ENCODE measurements around the gene GTSE1. TPM values are rescaled to one million over a fixed set of nuclear protein-coding genes. Genes with fewer than 3 reads are reported as not detected.

The GTSE1 gene
- polyA plus RNA-seq, 2 of the 4 experiments (the other 2 are of a cell fraction) = 11.5 to 25.7 TPM

GRCh38 chr22:46355996-46356471, 59.4 kb downstream of the GTSE1 start:
- H3K4me1 ChIP-seq = peaks cover 14% of the 10 kb centered on the region
- DNase-seq (ENCODE audit: low read depth in 1 of 2, low spot score in 1 of 2) (no peak), FAIRE-seq (no peak), ATAC-seq (peak; percentile 1 to 3; a peak in 2 of 6 replicates)
- no peak overlapping the region for H3K4me3 ChIP-seq
- no peak for TF ChIP-seq EP300 (IDR thresholded peaks at IDR 0.05)
- no peak for TF ChIP-seq BHLHE40 (IDR thresholded peaks at IDR 0.05; ENCODE audit: low read depth, low read length)
- TF ChIP-seq POLR2A (IDR thresholded peaks at IDR 0.05; ENCODE audit: low read length) = no peak
- no peak for TF ChIP-seq ZC3H11A (IDR thresholded peaks at IDR 0.05)
- no peak for TF ChIP-seq KDM5A (IDR thresholded peaks at IDR 0.05)
- TF ChIP-seq MYC (IDR thresholded peaks at IDR 0.05; ENCODE audit: borderline replicate concordance, low read length) = no peak
- ChIA-PET CTCF (interaction anchor here (0.6 to 11.9 kb wide), 21 partner anchors 9 to 361 kb away, joined by 3 to 184 read pairs (median 3); partner anchors contain the start of gene CELSR1), POLR2A (no interaction called here)
- no peak overlapping the region for H3K4me2 ChIP-seq
- H3K27ac ChIP-seq = peak overlapping the region in 1 of 2 experiments; percentile 76; a peak in 3 of 6 replicates
- no peaks in the 10 kb centered on the region for H3K9me3 ChIP-seq
- 90% methylated on average over 5 of the region's 12 CpGs for WGBS (ENCODE audit: missing lambda C conversion rate)

- FAIRE-seq (no peak), ATAC-seq (no peak), DNase-seq (ENCODE audit: low read depth in 1 of 2, low spot score in 1 of 2) (no peak)
- Histone ChIP-seq H3K9me3 (no peaks in the 10 kb centered on the region), H3K27ac (0 out of 6 replicates have a peak overlapping the region, but pooled peaks of 1 of the 2 experiments have one; percentile 76), H3K4me3 (no peak overlapping the region), H3K4me1 (peaks cover 14% of the 10 kb centered on the region), H3K4me2 (no peak overlapping the region)
- TF ChIP-seq CBX8 (IDR thresholded peaks at IDR 0.05) (no peak), NPAS2 (CRISPR knock-in tag; IDR thresholded peaks at IDR 0.05; ENCODE audit: borderline replicate concordance) (no peak), USF2 (IDR thresholded peaks at IDR 0.05) (no peak), SMC3 (IDR thresholded peaks at IDR 0.05) (no peak), FOSL2 (IDR thresholded peaks at IDR 0.05) (no peak), FOSL2 (CRISPR knock-in tag; IDR thresholded peaks at IDR 0.05) (no peak), JUNB (IDR thresholded peaks at IDR 0.05) (no peak), EP300 (IDR thresholded peaks at IDR 0.05) (no peak)
- CTCF ChIA-PET = interaction anchor here (0.6 to 11.9 kb wide), 17 partner anchors 8 to 362 kb away, joined by 3 to 184 read pairs (median 4); partner anchors contain the start of gene CELSR1
- 92% methylated on average over 10 of the region's 23 CpGs for WGBS (ENCODE audit: missing lambda C conversion rate)
- POLR2A ChIA-PET = no interaction called here
Observed at GRCh38 chr22:46356496-46357480, 60.1 kb downstream of the GTSE1 start.

- CTCF ChIA-PET = interaction anchor here (1.0 to 11.9 kb wide), 4 partner anchors 8 to 181 kb away, joined by 3 to 184 read pairs (median 27); partner anchors contain the start of gene CELSR1
Observed at GRCh38 chr22:46357711-46358520, 61.2 kb downstream of the GTSE1 start.

More at GRCh38 chr22:46357711-46358520, 61.2 kb downstream of the GTSE1 start:
- no peak overlapping the region for H3K4me3 ChIP-seq
- no peak overlapping the region for H3K4me2 ChIP-seq
- DNase-seq (ENCODE audit: low read depth in 1 of 2, low spot score in 1 of 2) = no peak
- TF ChIP-seq HMGXB4 (CRISPR knock-in tag; IDR thresholded peaks at IDR 0.05; ENCODE audit: borderline replicate concordance) (no peak), HDAC2 (IDR thresholded peaks at IDR 0.05) (no peak), ATOH8 (CRISPR knock-in tag; IDR thresholded peaks at IDR 0.05; ENCODE audit: low read depth) (no peak), BHLHE40 (IDR thresholded peaks at IDR 0.05; ENCODE audit: low read depth, low read length) (no peak), MAZ (IDR thresholded peaks at IDR 0.05; ENCODE audit: borderline replicate concordance, low read depth, low read length) (no peak), HOXB13 (CRISPR knock-in tag; IDR thresholded peaks at IDR 0.05; ENCODE audit: low read depth) (no peak), CHD2 (IDR thresholded peaks at IDR 0.05; ENCODE audit: low read length, partially characterized antibody) (no peak), MAX (IDR thresholded peaks at IDR 0.05) (no peak)
- H3K4me1 ChIP-seq = peaks cover 11% of the 10 kb centered on the region
- H3K9me3 ChIP-seq = no peaks in the 10 kb centered on the region
- 87% methylated on average over 4 of the region's 19 CpGs for WGBS (ENCODE audit: missing lambda C conversion rate)
- H3K27ac ChIP-seq = no peak overlapping the region; a peak in 1 of 6 replicates
- ATAC-seq = no peak
- FAIRE-seq = no peak
- POLR2A ChIA-PET = no interaction called here
